A673 (cell line): Measurements from ENCODE around the gene ARHGAP45. TPM values are rescaled to one million over a fixed set of nuclear protein-coding genes. Genes with fewer than 3 reads are reported as not detected.

ENCODE experiments used
- BruUV-seq: library from RNA; stranded (reverse); fragments of 400-500 nt; replicated peaks from 2 replicates; lab custom pipeline; 2021; lab: Mats Ljungman, UMichigan
- CTCF ChIA-PET: fragments of 300-600 bp; sonication (Branson Sonifier 250); formaldehyde crosslinking; loops from one replicate; lab custom pipeline; 2022; ENCODE audit warnings: antibody characterized with exemption; lab: Charles Lee
- POLR2A ChIA-PET: fragments of 300-600 bp; sonication (Branson Sonifier 250); formaldehyde crosslinking; loops from one replicate; lab custom pipeline; 2022; ENCODE audit warnings: antibody characterized with exemption; ENCODE audit not compliant: low non-redundant PET; lab: Charles Lee
- DNase-seq: peaks from one replicate; pipeline ENCODE4 v3.0.0-alpha.2; 2015; ENCODE audit warnings: low spot score
- H3K27ac ChIP-seq: fragments of 200-600 bp; sonication (generic); 2 replicates; pipeline ENCODE4 v1.5.1; 2016; ENCODE audit warnings: mixed run types, low read depth, mild to moderate bottlenecking, mixed read lengths, antibody characterized with exemption, low read length; ENCODE audit not compliant: poor library complexity, severe bottlenecking
- H3K27me3 ChIP-seq: fragments of 200-600 bp; sonication (generic); replicated peaks from 2 replicates; pipeline ENCODE4 v1.6.1; 2017; ENCODE audit warnings: mixed run types, low read depth, mild to moderate bottlenecking, mixed read lengths, antibody characterized with exemption, low read length; ENCODE audit not compliant: insufficient read depth, poor library complexity
- H3K36me3 ChIP-seq: fragments of 200-600 bp; sonication (generic); 2 replicates; pipeline ENCODE4 v1.6.1; 2016; ENCODE audit warnings: mixed run types, mild to moderate bottlenecking, mixed read lengths, antibody characterized with exemption, low read length; ENCODE audit not compliant: insufficient read depth, poor library complexity, severe bottlenecking
- H3K4me1 ChIP-seq: fragments of 200-600 bp; sonication (generic); 2 replicates; pipeline ENCODE4 v1.6.1; 2017; ENCODE audit warnings: mixed run types, mild to moderate bottlenecking, mixed read lengths, antibody characterized with exemption, low read length; ENCODE audit not compliant: insufficient read depth, poor library complexity, severe bottlenecking
- H3K4me3 ChIP-seq: fragments of 200-600 bp; sonication (generic); 2 replicates; pipeline ENCODE4 v1.5.1; 2016; ENCODE audit warnings: low read depth, mixed run types, mild to moderate bottlenecking, mixed read lengths, low read length; ENCODE audit not compliant: poor library complexity, severe bottlenecking
- H3K9me3 ChIP-seq: fragments of 200-600 bp; sonication (generic); 2 replicates; pipeline ENCODE4 v1.6.1; 2016; ENCODE audit warnings: mixed run types, low read depth, mild to moderate bottlenecking, mixed read lengths, antibody characterized with exemption, low read length; ENCODE audit not compliant: poor library complexity, severe bottlenecking
- EZH2 ChIP-seq: fragments of 200-600 bp; sonication (generic); IDR thresholded peaks from 2 replicates; pipeline ENCODE4 v1.6.1; 2017; ENCODE audit warnings: borderline replicate concordance, low read depth, mild to moderate bottlenecking, mixed read lengths, antibody characterized with exemption, low read length; ENCODE audit not compliant: poor library complexity, severe bottlenecking
- intact Hi-C: fragments of 100-400 bp; cut with micrococcal nuclease; formaldehyde crosslinking; loops from one replicate; pipeline ENCODE4 v1.10.0; 2022; ENCODE audit not compliant: unreplicated experiment
- total RNA-seq: library from RNA; stranded (reverse); gene quantifications from 2 replicates; pipeline ENCODE4 v1.2.3, GENCODE V29; 2021
- TF ChIP-seq, protein P1 (sequence below): fragments of 300-800, 200-600 bp; sonication (generic); conservative IDR thresholded peaks from 2 replicates; pipeline ENCODE4 v1.5.1; 2017; ENCODE audit warnings: low read depth, mild to moderate bottlenecking, antibody characterized with exemption, low read length, moderate library complexity, mixed read lengths

Gene ARHGAP45
- total RNA-seq, 1 experiment from 2014 or later: 3.2 TPM

GRCh38 chr19:1068009-1069001 lies 1.3 kb downstream of the ARHGAP45 start:
- intact Hi-C loops: no loop called here
- peaks cover 26% of the 10 kb centered on the region for H3K4me1 ChIP-seq
- no peak overlapping the region for H3K27ac ChIP-seq
- DNase-seq: no peak
- TF ChIP-seq, protein P1, sequence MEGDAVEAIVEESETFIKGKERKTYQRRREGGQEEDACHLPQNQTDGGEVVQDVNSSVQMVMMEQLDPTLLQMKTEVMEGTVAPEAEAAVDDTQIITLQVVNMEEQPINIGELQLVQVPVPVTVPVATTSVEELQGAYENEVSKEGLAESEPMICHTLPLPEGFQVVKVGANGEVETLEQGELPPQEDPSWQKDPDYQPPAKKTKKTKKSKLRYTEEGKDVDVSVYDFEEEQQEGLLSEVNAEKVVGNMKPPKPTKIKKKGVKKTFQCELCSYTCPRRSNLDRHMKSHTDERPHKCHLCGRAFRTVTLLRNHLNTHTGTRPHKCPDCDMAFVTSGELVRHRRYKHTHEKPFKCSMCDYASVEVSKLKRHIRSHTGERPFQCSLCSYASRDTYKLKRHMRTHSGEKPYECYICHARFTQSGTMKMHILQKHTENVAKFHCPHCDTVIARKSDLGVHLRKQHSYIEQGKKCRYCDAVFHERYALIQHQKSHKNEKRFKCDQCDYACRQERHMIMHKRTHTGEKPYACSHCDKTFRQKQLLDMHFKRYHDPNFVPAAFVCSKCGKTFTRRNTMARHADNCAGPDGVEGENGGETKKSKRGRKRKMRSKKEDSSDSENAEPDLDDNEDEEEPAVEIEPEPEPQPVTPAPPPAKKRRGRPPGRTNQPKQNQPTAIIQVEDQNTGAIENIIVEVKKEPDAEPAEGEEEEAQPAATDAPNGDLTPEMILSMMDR: no peak
- no peak for TF ChIP-seq EZH2
- BruUV-seq: no TSS peak
- POLR2A ChIA-PET: no interaction called here
- no peaks in the 10 kb centered on the region for H3K9me3 ChIP-seq
- H3K4me3 ChIP-seq: no peak overlapping the region
- H3K36me3 ChIP-seq: no peaks in the 10 kb centered on the region
- peaks cover 7% of the 10 kb centered on the region for H3K27me3 ChIP-seq
- CTCF ChIA-PET: interaction anchor here (0.5 kb wide), 1 partner anchor 13 kb away, joined by 7 read pairs; no protein-coding TSS in a partner anchor

GRCh38 chr19:1069009-1069779 lies 2.2 kb downstream of the ARHGAP45 start:
- H3K27ac ChIP-seq: no peak overlapping the region
- no peaks in the 10 kb centered on the region for H3K36me3 ChIP-seq
- ChIA-PET POLR2A (no interaction called here), CTCF (no interaction called here)
- H3K4me3 ChIP-seq: no peak overlapping the region
- peaks cover 29% of the 10 kb centered on the region for H3K4me1 ChIP-seq
- DNase-seq: no peak
- TF ChIP-seq, protein P1: no peak
- no peak for TF ChIP-seq EZH2
- peaks cover 7% of the 10 kb centered on the region for H3K27me3 ChIP-seq
- BruUV-seq: no TSS peak
- no peaks in the 10 kb centered on the region for H3K9me3 ChIP-seq
- intact Hi-C loops: no loop called here

- Histone ChIP-seq H3K4me1 (peaks cover 27% of the 10 kb centered on the region), H3K27me3 (peaks cover 7% of the 10 kb centered on the region), H3K27ac (no peak overlapping the region), H3K36me3 (no peaks in the 10 kb centered on the region), H3K9me3 (no peaks in the 10 kb centered on the region), H3K4me3 (peak overlapping the region; percentile 32)
- ChIA-PET POLR2A (no interaction called here), CTCF (interaction anchor here (0.5 to 1.0 kb wide), 2 partner anchors 31 to 89 kb away, joined by 3 to 5 read pairs; partner anchors contain the start of gene ABCA7)
- peak; percentile 73 for DNase-seq
- TF ChIP-seq, protein P1: peak; percentile 53
- no peak for TF ChIP-seq EZH2
- intact Hi-C loops: no loop called here
- no TSS peak for BruUV-seq
These were observed 3.6 kb downstream of the ARHGAP45 start for GRCh38 chr19:1070576-1070930.
